Measurements from ENCODE around the gene DLG1.

- TF ChIP-seq CTCF (IDR thresholded peaks at IDR 0.05) (no peak), EZH2 (IDR thresholded peaks at IDR 0.05) (no peak)
Measured at GRCh38 chr3:197012540-197012883, 285.9 kb downstream of the DLG1 start.

All from neural progenitor cell (in vitro differentiated cells).